Measurements from ENCODE around the gene ADAMTS20.
"Not testable (repeated sequence)": the region's sequence is repeated elsewhere in the genome, so short reads cannot be mapped to it uniquely, and the experiment has no call there.

Gene ADAMTS20

GRCh38 chr12:43361031-43361710 is 190.8 kb downstream of the ADAMTS20 start:
- DNase-seq (ENCODE audit: low spot score): no peak

GRCh38 chr12:43360001-43360400 is 192.0 kb downstream of the ADAMTS20 start:
- DNase-seq (ENCODE audit: low spot score): not testable (repeated sequence)

GRCh38 chr12:43357141-43357540 is 194.9 kb downstream of the ADAMTS20 start:
- DNase-seq (ENCODE audit: low spot score): no peak

DNA sequence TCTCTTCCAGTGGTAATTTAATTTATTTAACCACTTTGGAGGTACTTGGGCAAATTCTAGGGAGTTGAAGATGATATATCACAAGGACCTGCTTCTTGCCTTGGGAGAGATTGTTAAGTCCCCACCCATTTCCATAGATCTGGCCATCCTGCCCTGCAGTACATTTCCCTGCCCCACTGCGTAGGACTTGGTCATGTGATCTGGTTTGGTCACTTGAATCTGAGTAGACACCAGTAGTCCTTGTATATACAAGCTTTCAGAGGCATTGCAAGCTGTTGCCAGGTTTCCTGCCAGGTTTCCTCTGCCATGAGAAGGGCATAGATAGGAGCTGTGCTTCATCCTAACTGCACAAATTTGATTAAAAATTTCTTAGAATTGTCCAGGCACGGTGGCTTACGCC is 200.0 kb downstream of the ADAMTS20 start:
- no peak for DNase-seq (ENCODE audit: low spot score)

- DNase-seq (ENCODE audit: low spot score): no peak
Observed at GRCh38 chr12:43349863-43350262, 202.1 kb downstream of the ADAMTS20 start.

DNA sequence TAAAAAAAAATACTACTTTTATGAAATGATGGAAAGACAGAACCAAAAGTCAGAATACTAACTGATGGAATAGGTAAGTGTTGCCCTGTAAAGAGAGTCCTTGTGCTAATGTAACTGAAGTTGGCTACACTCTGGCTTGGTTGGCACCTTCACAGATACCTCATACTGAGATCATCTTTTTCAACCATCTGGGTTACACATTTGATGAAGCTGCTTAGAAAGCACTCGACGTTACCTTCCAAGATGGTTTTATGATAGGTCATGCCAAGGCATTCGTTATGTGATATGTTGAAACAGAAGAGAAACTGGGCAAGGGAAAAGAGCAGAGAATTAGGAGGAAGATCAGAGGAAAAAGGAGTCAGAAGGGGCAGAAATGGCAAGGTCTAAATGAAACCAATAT is 203.8 kb downstream of the ADAMTS20 start:
- no peak for DNase-seq (ENCODE audit: low spot score)

DNA sequence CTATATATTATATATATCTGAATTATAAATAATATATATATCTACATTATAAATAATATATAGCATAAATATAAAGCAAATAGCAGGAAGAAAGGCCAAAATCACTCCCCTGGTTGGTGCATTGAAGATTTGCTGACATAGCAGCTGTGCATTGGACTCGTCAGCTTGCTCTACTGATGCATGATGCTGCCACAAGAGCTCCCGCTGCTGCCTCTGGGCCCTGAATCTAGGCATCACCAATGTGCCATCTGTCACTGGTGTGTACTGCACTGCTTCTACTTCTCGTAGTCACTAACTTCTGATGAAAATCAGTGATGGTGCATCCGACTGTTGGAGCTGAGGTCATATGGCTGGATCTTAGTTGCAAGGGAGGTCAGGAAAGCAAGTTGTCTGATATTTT is 205.0 kb downstream of the ADAMTS20 start:
- no peak for DNase-seq (ENCODE audit: low spot score)

GRCh38 chr12:43345023-43345422 is 207.0 kb downstream of the ADAMTS20 start:
- DNase-seq (ENCODE audit: low spot score): no peak

- DNase-seq (ENCODE audit: low spot score): not testable (repeated sequence)
Observed at GRCh38 chr12:43341785-43342313, 210.2 kb downstream of the ADAMTS20 start.

GRCh38 chr12:43338848-43339526 is 213.0 kb downstream of the ADAMTS20 start:
- DNase-seq (ENCODE audit: low spot score): peak; percentile 60

- no peak for DNase-seq (ENCODE audit: low spot score)
Observed at GRCh38 chr12:43337571-43338444, 214.2 kb downstream of the ADAMTS20 start.

GRCh38 chr12:43336962-43337555 is 214.9 kb downstream of the ADAMTS20 start:
- peak; percentile 23 for DNase-seq (ENCODE audit: low spot score)

DNA sequence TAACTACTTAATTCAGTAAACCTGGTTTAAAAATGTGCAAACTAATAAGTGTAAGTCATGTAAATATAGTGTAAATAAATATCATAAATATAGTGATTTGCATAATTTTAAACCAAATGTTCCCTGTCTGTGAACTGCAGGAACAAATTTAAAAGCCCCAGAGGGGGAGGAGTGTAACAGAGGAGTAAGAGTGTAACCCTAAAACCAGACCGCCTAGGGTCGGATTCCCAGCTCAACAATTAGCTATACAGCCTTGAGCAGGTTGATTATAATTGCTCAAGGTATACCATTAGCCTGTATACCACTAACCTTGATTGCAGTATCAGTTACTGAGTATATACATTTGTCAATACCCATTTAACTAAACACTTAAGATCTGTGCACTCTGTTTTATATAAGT is 218.4 kb downstream of the ADAMTS20 start:
- DNase-seq (ENCODE audit: low spot score): no peak

- no peak for DNase-seq (ENCODE audit: low spot score)
Observed at GRCh38 chr12:43332977-43333640, 218.9 kb downstream of the ADAMTS20 start.

- DNase-seq (ENCODE audit: low spot score): no peak
Observed at GRCh38 chr12:43331935-43332334, 220.1 kb downstream of the ADAMTS20 start.

- no peak for DNase-seq (ENCODE audit: low spot score)
Observed at GRCh38 chr12:43329375-43329774, 222.6 kb downstream of the ADAMTS20 start.

GRCh38 chr12:43325786-43326185 is 226.2 kb downstream of the ADAMTS20 start:
- no peak for DNase-seq (ENCODE audit: low spot score)

- no peak for DNase-seq (ENCODE audit: low spot score)
Observed at GRCh38 chr12:43320281-43320680, 231.7 kb downstream of the ADAMTS20 start.

DNA sequence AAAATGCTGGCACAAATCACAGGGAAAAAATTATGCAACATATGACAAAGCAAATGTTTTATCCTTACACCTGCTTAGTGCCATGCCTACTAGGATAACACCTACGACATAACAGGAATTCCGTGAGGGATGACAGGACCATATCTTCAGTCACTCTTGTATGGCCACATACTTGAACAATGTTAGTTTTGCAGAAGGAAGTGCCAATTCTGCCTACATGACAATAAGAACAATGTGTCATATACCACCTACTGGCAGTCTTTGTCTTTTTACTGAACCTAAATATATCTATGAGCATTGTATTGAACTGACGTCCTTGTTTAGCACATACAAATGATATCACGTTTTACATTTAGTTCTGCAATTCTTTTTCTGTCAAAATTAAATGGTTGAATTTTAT is 234.0 kb downstream of the ADAMTS20 start:
- DNase-seq (ENCODE audit: low spot score): no peak

- no peak for DNase-seq (ENCODE audit: low spot score)
Observed at GRCh38 chr12:43317156-43317555, 234.8 kb downstream of the ADAMTS20 start.

GRCh38 chr12:43316520-43316919 is 235.5 kb downstream of the ADAMTS20 start:
- DNase-seq (ENCODE audit: low spot score): no peak

- no peak for DNase-seq (ENCODE audit: low spot score)
Observed at GRCh38 chr12:43315961-43316360, 236.0 kb downstream of the ADAMTS20 start.

Measured in AG20443 (cell line).